Activated T-cell treated with anti-CD3 and anti-CD28 coated beads, Interleukin-2, amount 50 U/mL, for 72 hours (primary cell): ENCODE measurements around the gene ANTXR2. TPM values are rescaled to one million over a fixed set of nuclear protein-coding genes. Genes with fewer than 3 reads are reported as not detected.
"Not testable (repeated sequence)": the region's sequence is repeated elsewhere in the genome, so short reads cannot be mapped to it uniquely, and the experiment has no call there.

Experiments used
- ATAC-seq, 2 donors: fragments of 150-1000 bp; cut with Tn5 transposase; replicated peaks in 1 of 2; 2 replicates each; pipeline ENCODE4 v1.10.0; 2021; ENCODE audit warnings: moderate library complexity in 2 of 2, mild to moderate bottlenecking in 1 of 2
- DNase-seq, 2 donors: peaks; one replicate each; pipeline ENCODE4 v3.0.0; 2021 to 2022; ENCODE audit warnings: mixed read lengths in 1 of 2
- H3K27ac Mint-ChIP-seq: one replicate; pipeline ENCODE4 v1.8.0; 2022; ENCODE audit warnings: mild to moderate bottlenecking, moderate library complexity, mixed read lengths
- H3K27me3 Mint-ChIP-seq: one replicate; pipeline ENCODE4 v1.8.0; 2022; ENCODE audit warnings: low read depth, mixed read lengths
- H3K36me3 Mint-ChIP-seq, 2 donors: one replicate each; pipeline ENCODE4 v1.8.0; 2022; ENCODE audit warnings: mixed read lengths in 2 of 2, mild to moderate bottlenecking in 1 of 2; ENCODE audit not compliant: insufficient read depth in 2 of 2
- H3K4me1 Mint-ChIP-seq: one replicate; pipeline ENCODE4 v1.8.0; 2022; ENCODE audit warnings: low read depth, mixed read lengths
- H3K4me3 Mint-ChIP-seq, 2 donors: one replicate each; pipeline ENCODE4 v1.8.0; 2022; ENCODE audit warnings: mild to moderate bottlenecking in 2 of 2, mixed read lengths in 2 of 2, moderate library complexity in 2 of 2
- H3K9me3 Mint-ChIP-seq, 2 donors: one replicate each; pipeline ENCODE4 v1.8.0; 2022; ENCODE audit warnings: mixed read lengths in 2 of 2
- total RNA-seq, 2 donors: library from RNA; stranded (reverse); gene quantifications; one replicate each; pipeline ENCODE4 v1.2.3, GENCODE V29; 2022

Gene ANTXR2
- 10 to 100 TPM in 1 of 2 donors, 1 to 10 TPM in 1; 6.7 to 12.4 TPM for total RNA-seq

DNA sequence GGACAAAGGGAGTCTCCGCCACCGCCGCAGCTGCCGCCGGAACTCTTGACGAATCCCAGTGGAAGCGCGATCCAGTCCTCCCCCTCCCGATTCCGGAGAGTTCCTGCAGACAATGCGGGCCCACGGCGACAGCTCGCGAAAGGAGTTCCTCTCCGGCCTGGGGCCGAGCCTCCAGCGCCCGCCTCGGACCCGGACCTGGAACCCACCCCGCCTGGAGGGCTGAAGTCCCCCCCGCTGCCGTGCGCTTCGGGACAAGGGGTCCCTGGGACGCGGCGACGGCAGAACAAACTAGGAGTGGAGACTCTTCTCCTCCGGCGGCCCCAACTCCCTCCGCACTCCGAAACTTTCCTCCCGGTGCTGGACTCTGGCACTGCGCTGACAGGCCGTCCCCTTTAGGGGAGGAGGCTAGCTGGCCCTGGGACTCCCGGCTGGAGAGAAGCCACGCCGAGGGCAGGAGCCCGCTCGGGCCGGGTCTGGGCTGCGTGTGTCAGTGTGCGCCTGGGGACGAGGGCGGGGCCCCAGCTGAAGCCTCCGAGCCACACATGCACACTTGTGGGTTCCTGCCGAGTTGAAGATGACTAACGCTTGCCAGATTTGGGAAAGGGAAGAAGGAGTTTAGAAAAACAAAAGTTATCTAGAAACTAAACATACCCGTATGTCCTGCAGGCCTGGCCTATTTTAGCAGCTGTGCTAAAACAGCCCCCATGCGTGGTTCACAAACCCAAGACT is at the start of gene ANTXR2:
ANTXR2 (minus strand) TSS at position 486 of the 729 bp plus-strand sequence. CDS start 669 bp downstream, outside the sequence.
- Mint-ChIP-seq H3K9me3 (no peaks in the 10 kb centered on the region), H3K36me3 (peaks cover 0 to 8% of the 10 kb centered on the region in 2 donors), H3K27me3 (peaks cover 20% of the 10 kb centered on the region), H3K4me3 (peak within 1 kb of the TSS; percentile 85 to 94), H3K27ac (peak within 1 kb of the TSS; percentile 89), H3K4me1 (peaks cover 79% of the 10 kb centered on the region)
- ATAC-seq (peak; percentile 70), DNase-seq (peak; percentile 66 to 75)

DNA sequence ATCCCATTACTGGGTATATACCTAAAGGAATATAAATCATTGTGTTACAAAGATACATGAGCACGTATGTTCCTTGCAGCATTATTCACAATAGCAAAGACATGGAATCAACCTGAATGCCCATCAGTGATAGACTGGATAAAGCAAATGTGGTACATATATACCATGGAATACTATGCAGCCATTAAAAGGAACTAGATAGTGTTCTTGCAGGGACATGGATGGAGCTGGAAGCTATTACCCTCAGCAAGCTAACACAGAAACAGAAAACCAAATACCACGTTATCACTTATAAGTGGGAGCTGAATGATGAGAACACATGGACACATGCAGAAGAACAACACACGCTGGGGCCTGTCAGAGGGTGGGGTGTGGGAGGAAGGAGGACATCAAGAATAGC is 48.8 kb upstream of the ANTXR2 start:
- ATAC-seq, H3K27ac Mint-ChIP-seq, H3K9me3 Mint-ChIP-seq, H3K4me3 Mint-ChIP-seq, DNase-seq, H3K27me3 Mint-ChIP-seq: not testable (repeated sequence)
- Mint-ChIP-seq H3K4me1 (peaks cover 25% of the 10 kb centered on the region), H3K36me3 (peaks cover 11 to 12% of the 10 kb centered on the region in 2 donors)

DNA sequence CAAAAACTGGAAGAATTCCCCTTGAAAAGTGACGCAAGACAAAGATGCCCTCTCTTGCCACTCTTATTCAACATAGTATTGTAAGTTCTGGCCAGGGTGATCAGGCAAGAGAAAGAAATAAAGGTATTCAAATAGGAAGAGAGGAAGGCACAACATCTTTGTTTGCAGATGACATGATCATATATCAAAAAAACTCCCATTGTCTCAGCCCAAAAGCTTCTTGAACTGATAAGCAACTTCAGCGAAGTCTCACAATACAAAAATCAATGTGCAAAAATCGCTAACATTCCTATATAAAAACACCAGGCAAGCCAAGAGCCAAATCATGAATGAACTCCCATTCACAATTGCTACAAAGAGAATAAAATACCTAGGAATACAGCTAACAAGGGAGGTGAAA is 46.6 kb upstream of the ANTXR2 start:
- Mint-ChIP-seq H3K36me3 (peaks cover 11 to 16% of the 10 kb centered on the region in 2 donors), H3K9me3 (peaks cover 6 to 15% of the 10 kb centered on the region in 2 donors)
- DNase-seq, H3K27ac Mint-ChIP-seq, ATAC-seq, H3K27me3 Mint-ChIP-seq, H3K4me1 Mint-ChIP-seq, H3K4me3 Mint-ChIP-seq: not testable (repeated sequence)

DNA sequence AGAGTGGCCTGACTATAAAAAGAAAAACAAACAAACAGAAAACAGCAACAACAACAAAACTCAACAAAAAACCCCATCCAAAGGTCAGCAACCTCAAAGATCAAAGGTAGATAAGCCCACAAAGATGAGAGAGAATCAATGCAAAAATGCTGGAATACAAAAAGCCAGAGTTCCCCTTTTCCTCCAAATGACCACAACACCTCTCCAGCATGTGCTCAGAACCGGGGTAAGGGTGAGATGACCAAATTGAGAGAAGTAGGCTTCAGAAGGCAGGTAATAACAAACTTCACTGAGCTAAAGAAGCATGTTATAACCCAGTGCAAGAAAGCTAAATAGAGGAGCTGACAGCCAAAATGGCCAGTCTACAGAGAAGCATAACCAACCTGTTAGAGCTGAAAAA is 43.5 kb upstream of the ANTXR2 start:
- Mint-ChIP-seq H3K4me3 (no peak overlapping the region), H3K27me3 (peaks cover 8% of the 10 kb centered on the region), H3K27ac (no peak overlapping the region), H3K36me3 (peaks cover 11 to 15% of the 10 kb centered on the region in 2 donors), H3K4me1 (no peaks in the 10 kb centered on the region), H3K9me3 (peaks cover 7 to 15% of the 10 kb centered on the region in 2 donors)
- ATAC-seq = no peak
- DNase-seq = no peak

DNA sequence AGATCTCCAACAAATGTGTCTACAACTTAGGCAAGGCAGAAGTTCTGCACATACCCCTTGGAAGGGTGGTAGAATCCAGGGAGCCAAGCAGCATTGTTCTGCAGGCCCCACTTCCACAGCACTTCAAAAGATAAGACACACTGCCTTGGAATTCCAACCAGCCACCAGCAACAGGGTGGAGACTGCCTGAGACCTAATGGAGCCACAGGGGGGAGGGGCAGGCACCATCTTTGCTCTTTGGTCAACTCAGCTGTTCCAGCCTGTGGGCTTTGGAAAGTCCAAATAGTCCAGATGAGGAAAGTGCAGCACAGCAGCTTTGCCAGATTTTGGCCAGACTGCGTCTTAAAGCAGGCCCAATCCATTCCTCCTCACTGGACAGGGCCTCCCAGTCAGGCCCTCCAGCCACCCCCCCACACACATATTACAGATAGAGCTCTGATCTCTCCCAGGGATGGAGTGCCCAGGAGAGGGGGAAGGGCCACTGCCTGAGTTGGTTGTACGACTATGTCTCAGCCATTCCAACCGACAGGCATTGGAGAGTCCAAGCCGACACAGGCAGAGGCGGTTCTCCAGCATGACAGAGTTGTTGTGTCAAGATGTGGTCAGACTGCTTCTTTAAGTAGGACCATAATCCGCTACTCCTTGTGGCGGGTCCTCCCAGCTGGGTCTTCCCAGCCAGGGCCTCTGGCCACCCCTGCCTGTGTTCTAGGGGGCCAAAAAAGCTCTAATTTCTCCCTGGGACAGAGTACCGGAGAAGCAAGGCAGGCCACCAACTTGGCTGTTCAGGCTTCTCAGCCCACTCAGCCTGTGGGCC is 42.5 kb upstream of the ANTXR2 start:
- peaks cover 11 to 15% of the 10 kb centered on the region in 2 donors for H3K36me3 Mint-ChIP-seq
- ATAC-seq = no peak
- DNase-seq = no peak
- H3K27ac Mint-ChIP-seq = no peak overlapping the region
- H3K4me3 Mint-ChIP-seq = no peak overlapping the region
- peaks cover 7 to 15% of the 10 kb centered on the region in 2 donors for H3K9me3 Mint-ChIP-seq
- H3K27me3 Mint-ChIP-seq = peaks cover 8% of the 10 kb centered on the region
- no peaks in the 10 kb centered on the region for H3K4me1 Mint-ChIP-seq

DNA sequence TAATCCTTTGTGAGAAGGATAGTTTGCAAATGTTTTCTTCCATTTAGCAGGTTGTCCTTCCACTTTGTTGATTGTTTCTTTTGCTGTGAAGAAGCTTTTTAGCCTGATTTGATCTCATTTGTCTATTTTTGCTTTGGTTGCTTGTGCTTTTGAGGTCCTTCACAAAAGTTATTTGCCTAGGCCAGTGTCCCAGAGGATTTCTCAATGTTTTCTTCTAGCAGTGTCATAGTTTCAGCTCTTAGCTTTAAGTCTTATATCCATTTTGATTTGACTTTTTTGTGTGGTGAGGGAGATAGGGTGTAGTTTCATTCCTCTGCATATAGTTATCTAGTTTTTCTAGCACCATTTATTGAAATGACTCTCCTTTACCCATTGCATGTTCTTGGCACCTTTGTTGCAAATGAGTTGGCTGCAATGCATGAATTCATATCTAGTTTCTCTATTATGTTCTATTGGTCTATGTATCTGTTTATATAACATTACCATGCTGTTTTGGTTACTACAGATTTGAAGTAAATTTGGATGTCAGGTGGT is 41.8 kb upstream of the ANTXR2 start:
- Mint-ChIP-seq H3K4me1 (no peaks in the 10 kb centered on the region), H3K27me3 (peaks cover 8% of the 10 kb centered on the region), H3K27ac (no peak overlapping the region), H3K36me3 (peaks cover 11 to 15% of the 10 kb centered on the region in 2 donors), H3K4me3 (no peak overlapping the region), H3K9me3 (peaks cover 7 to 15% of the 10 kb centered on the region in 2 donors)
- DNase-seq (no peak), ATAC-seq (peak in 1 of 2 donors; percentile 60)

DNA sequence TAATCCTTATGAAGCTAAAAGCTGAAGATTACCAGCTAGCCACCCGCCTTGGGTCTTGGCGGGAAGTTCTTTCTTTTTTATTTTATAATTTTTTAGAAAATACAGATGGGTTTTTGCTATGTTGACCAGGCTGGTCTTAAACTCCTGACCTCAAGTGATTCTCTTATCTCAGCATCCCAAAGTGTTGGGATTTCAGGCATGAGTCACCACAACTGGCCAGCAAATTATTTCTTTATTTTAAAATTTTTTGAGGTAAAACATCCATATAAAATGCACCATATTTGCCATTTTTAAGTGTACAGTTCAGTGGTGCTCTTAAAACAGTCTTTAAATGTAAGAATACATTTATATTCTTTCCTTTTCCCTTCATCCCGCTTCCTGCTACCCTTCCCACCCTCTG is 40.6 kb upstream of the ANTXR2 start:
- no peak overlapping the region for H3K4me3 Mint-ChIP-seq
- H3K27me3 Mint-ChIP-seq = peaks cover 8% of the 10 kb centered on the region
- DNase-seq = no peak
- ATAC-seq = no peak
- no peaks in the 10 kb centered on the region for H3K4me1 Mint-ChIP-seq
- no peak overlapping the region for H3K27ac Mint-ChIP-seq
- H3K9me3 Mint-ChIP-seq = peaks cover 7 to 15% of the 10 kb centered on the region in 2 donors
- peaks cover 11 to 15% of the 10 kb centered on the region in 2 donors for H3K36me3 Mint-ChIP-seq

DNA sequence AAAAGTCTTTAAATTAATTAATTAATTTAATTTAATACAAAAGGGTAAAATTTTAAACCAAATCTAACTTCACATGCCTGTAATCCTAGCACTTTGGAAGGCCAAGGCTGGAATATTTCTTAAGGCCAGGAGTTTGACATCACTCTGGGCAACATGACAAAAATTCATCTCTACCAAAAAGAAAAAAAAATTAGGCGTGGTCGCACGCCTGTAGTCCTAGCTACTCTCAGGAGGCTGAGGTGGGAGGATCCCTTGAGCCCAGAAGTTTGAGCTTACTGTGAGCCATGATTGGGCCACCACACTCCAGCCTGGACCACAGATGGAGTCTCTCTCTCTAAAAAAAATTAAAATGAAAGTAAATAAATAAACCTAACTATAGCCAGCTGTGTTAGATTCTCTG is 39.2 kb upstream of the ANTXR2 start:
- H3K4me1 Mint-ChIP-seq = no peaks in the 10 kb centered on the region
- DNase-seq = no peak
- no peak overlapping the region for H3K27ac Mint-ChIP-seq
- peaks cover 3 to 8% of the 10 kb centered on the region in 2 donors for H3K36me3 Mint-ChIP-seq
- peaks cover 2 to 13% of the 10 kb centered on the region in 2 donors for H3K9me3 Mint-ChIP-seq
- H3K4me3 Mint-ChIP-seq = no peak overlapping the region
- ATAC-seq = no peak
- H3K27me3 Mint-ChIP-seq = no peaks in the 10 kb centered on the region

DNA sequence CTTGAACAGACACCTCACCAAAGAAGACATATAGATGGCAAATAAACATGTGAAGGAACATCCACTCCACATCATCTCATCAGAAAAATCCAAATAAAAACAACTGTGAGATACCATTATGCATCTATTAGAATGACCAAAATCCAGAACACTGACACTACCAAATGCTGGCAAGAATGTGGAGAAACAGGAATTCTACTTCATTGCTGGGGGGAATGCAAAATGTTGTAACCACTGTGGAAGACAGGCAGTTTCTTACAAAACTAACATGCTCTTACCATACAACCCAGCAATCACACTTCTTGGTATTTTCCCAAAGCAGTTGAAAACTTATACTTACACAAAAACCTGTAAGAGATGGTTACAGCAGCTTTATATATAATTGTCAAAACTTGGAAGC is 38.2 kb upstream of the ANTXR2 start:
- H3K27me3 Mint-ChIP-seq = no peaks in the 10 kb centered on the region
- peaks cover 5 to 12% of the 10 kb centered on the region in 2 donors for H3K36me3 Mint-ChIP-seq
- ATAC-seq = no peak
- peaks cover 4 to 9% of the 10 kb centered on the region in 2 donors for H3K9me3 Mint-ChIP-seq
- DNase-seq = no peak
- no peak overlapping the region for H3K4me3 Mint-ChIP-seq
- no peak overlapping the region for H3K27ac Mint-ChIP-seq
- no peaks in the 10 kb centered on the region for H3K4me1 Mint-ChIP-seq

DNA sequence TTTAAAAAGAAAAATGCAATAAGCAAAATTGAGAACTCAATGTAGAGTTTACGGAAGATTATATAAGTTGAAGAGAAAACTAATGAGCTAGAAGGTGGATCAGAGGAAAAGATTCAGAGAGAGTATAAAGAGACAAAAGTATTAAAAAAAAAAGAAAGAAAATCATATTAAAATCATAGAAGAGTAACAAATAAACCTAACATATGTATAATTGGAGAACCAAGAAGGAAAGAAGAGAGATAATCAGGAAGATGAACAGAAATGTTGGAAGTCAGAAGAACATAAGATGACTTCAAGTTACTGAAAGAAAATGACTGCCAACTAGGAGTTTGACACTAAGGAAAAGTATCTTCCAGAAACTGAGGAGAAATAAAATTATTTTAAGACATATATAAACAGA is 34.3 kb upstream of the ANTXR2 start:
- Mint-ChIP-seq H3K27me3 (no peaks in the 10 kb centered on the region), H3K4me3 (no peak overlapping the region), H3K4me1 (no peaks in the 10 kb centered on the region), H3K9me3 (peaks cover 2 to 7% of the 10 kb centered on the region in 2 donors), H3K27ac (no peak overlapping the region), H3K36me3 (peaks cover 5 to 14% of the 10 kb centered on the region in 2 donors)
- ATAC-seq (no peak), DNase-seq (no peak)

DNA sequence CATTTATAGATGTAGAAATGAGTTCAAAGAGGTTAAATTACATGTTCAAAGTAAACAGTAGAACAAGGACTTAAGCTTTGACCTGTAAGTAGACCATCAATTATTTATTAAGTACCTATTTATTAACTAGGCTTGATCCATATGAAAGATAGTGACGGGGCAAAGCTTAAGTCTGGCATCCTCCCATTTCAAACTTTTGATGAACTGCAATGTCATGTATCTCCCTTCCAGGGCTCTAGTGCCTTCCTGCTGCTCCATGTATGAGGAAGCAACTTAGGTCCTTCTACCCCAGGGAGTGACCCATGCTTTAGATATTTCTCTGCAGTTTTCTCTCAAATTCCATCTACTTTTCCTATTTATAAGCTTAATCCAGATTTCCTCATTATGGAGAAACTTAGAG is 31.9 kb upstream of the ANTXR2 start:
- no peak overlapping the region for H3K27ac Mint-ChIP-seq
- no peak for DNase-seq
- H3K27me3 Mint-ChIP-seq = no peaks in the 10 kb centered on the region

DNA sequence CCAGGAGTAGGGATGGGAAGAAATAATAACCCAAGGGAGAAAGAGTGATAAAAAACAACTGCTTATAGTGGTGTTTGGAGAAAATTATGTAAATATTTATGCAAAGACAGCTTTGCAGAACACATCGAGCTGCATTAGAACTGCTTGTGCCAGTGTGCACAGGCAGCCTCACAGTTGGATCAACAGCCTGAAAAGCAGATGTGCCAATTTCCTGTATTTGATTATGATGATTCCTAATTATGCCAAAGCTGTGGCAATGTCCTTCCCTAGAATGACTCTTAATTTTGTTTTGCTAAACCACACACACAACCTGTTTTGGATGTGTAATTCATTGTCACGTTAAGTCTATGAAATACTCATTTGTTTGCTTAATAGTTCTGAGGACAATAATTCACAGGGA is 30.6 kb upstream of the ANTXR2 start:
- ATAC-seq (no peak), DNase-seq (no peak)
- Mint-ChIP-seq H3K27ac (no peak overlapping the region), H3K4me1 (peaks cover 12% of the 10 kb centered on the region), H3K36me3 (peaks cover 5 to 14% of the 10 kb centered on the region in 2 donors), H3K4me3 (no peak overlapping the region), H3K9me3 (peaks cover 2 to 7% of the 10 kb centered on the region in 2 donors), H3K27me3 (peaks cover 3% of the 10 kb centered on the region)

More for the DNA sequence above, 31.9 kb upstream of the ANTXR2 start:
- Mint-ChIP-seq H3K4me1 (peaks cover 12% of the 10 kb centered on the region), H3K4me3 (no peak overlapping the region), H3K36me3 (peaks cover 5 to 14% of the 10 kb centered on the region in 2 donors), H3K9me3 (peaks cover 2 to 7% of the 10 kb centered on the region in 2 donors)
- no peak for ATAC-seq

DNA sequence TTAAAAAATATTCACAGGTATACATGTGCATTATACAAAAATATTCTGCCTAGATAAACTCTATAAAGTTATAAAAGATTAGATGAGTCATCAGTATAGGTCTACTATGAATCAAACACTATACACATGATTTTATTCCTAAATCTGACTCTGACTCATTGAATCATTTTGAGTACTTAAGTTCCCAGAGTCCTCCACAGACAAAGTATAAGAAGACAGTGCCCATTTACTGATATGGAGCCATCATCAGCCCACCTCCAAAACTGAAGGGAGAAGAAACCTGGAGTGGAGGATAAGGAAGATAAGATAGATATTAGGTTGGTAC is 28.7 kb upstream of the ANTXR2 start:
- peaks cover 1 to 4% of the 10 kb centered on the region in 2 donors for H3K9me3 Mint-ChIP-seq
- peaks cover 3 to 7% of the 10 kb centered on the region in 2 donors for H3K36me3 Mint-ChIP-seq
- DNase-seq = no peak
- H3K27me3 Mint-ChIP-seq = peaks cover 13% of the 10 kb centered on the region
- no peak overlapping the region for H3K27ac Mint-ChIP-seq
- ATAC-seq = peak; percentile 37 to 64
- no peak overlapping the region for H3K4me3 Mint-ChIP-seq
- peaks cover 12% of the 10 kb centered on the region for H3K4me1 Mint-ChIP-seq
